Neural cell (in vitro differentiated cells): ENCODE data around the gene PCYT1A. TPM values are rescaled to one million over a fixed set of nuclear protein-coding genes. Genes with fewer than 3 reads are reported as not detected.

Experiments
- H2AFZ ChIP-seq: fragments of 200-600, 300-800 bp; sonication (generic), shearing (Covaris generic); 2 replicates; pipeline ENCODE4 v1.6.0; 2014; ENCODE audit warnings: low read depth, mild to moderate bottlenecking, antibody characterized with exemption, low read length, moderate library complexity
- H3F3A ChIP-seq: fragments of 200-600 bp; shearing (Covaris generic); 2 replicates; pipeline ENCODE4 v1.6.1; 2016; ENCODE audit warnings: mild to moderate bottlenecking, moderate library complexity, mixed read lengths, antibody characterized with exemption, low read length; ENCODE audit not compliant: insufficient read depth, poor library complexity, severe bottlenecking
- H3K27ac ChIP-seq: fragments of 200-600, 300-800 bp; sonication (generic), shearing (Covaris generic); 2 replicates; pipeline ENCODE4 v1.5.1; 2014; ENCODE audit warnings: mild to moderate bottlenecking, low read length, moderate library complexity
- H3K27me3 ChIP-seq: fragments of 300-800, 200-600 bp; sonication (generic), shearing (Covaris generic); 2 replicates; pipeline ENCODE4 v1.6.0; 2014; ENCODE audit warnings: mild to moderate bottlenecking, low read depth, low read length, moderate library complexity; ENCODE audit not compliant: insufficient read depth
- H3K36me3 ChIP-seq: fragments of 300-800, 200-600 bp; sonication (generic), shearing (Covaris generic); 2 replicates; pipeline ENCODE4 v1.5.1; 2014; ENCODE audit warnings: mild to moderate bottlenecking, antibody characterized with exemption, low read length, moderate library complexity; ENCODE audit not compliant: insufficient read depth
- H3K4me2 ChIP-seq: fragments of 300-800, 200-600 bp; sonication (generic), shearing (Covaris generic); 2 replicates; pipeline ENCODE4 v1.6.0; 2014; ENCODE audit warnings: mild to moderate bottlenecking, low read length
- H3K4me3 ChIP-seq: fragments of 300-800, 200-600 bp; sonication (generic), shearing (Covaris generic); 2 replicates; pipeline ENCODE4 v1.5.1; 2014; ENCODE audit warnings: mild to moderate bottlenecking, low read length, moderate library complexity
- H3K79me2 ChIP-seq: fragments of 200-600 bp; shearing (Covaris generic); replicated peaks from 2 replicates; pipeline ENCODE4 v1.6.0; 2014; ENCODE audit warnings: mild to moderate bottlenecking, low read length, moderate library complexity; ENCODE audit not compliant: insufficient read depth
- H3K9ac ChIP-seq: fragments of 300-800, 200-600 bp; sonication (generic), shearing (Covaris generic); 2 replicates; pipeline ENCODE4 v1.6.1; 2016; ENCODE audit warnings: mild to moderate bottlenecking, low read length, mixed read lengths
- H3K9me2 ChIP-seq: fragments of 200-600 bp; shearing (Covaris generic); 2 replicates; pipeline ENCODE4 v1.6.1; 2016; ENCODE audit warnings: mild to moderate bottlenecking, low read length, mixed read lengths; ENCODE audit not compliant: insufficient read depth
- H3K9me3 ChIP-seq: fragments of 200-600, 300-800 bp; sonication (generic), shearing (Covaris generic); 2 replicates; pipeline ENCODE4 v1.6.1; 2016; ENCODE audit warnings: mild to moderate bottlenecking, mixed run types, low read length, moderate library complexity, mixed read lengths
- H4K20me1 ChIP-seq: fragments of 200-600 bp; shearing (Covaris generic); 2 replicates; pipeline ENCODE4 v1.6.1; 2016; ENCODE audit warnings: mild to moderate bottlenecking, mixed run types; ENCODE audit not compliant: insufficient read depth
- EP300 ChIP-seq: fragments of 450-650 bp; conservative IDR thresholded peaks from 2 replicates; pipeline ENCODE4 v1.6.1; 2014; ENCODE audit warnings: antibody characterized with exemption, mild to moderate bottlenecking, moderate library complexity; ENCODE audit not compliant: poor library complexity, severe bottlenecking
- EZH2 ChIP-seq: fragments of 200-600, 300-800 bp; shearing (Covaris generic), sonication (generic); IDR thresholded peaks from 2 replicates; pipeline ENCODE4 v1.6.1; 2014; ENCODE audit warnings: antibody characterized with exemption, low read length, borderline replicate concordance, mild to moderate bottlenecking; ENCODE audit not compliant: insufficient read depth, poor library complexity, severe bottlenecking
- MXI1 ChIP-seq: fragments of 450-650 bp; conservative IDR thresholded peaks from 2 replicates; pipeline ENCODE4 v1.6.1; 2014; ENCODE audit warnings: antibody characterized with exemption, mild to moderate bottlenecking; ENCODE audit not compliant: poor library complexity, severe bottlenecking
- POLR2AphosphoS5 ChIP-seq: IDR thresholded peaks from 2 replicates; pipeline ENCODE4 v1.6.1; 2012
- RAD21 ChIP-seq: fragments of 450-650 bp; conservative IDR thresholded peaks from 2 replicates; pipeline ENCODE4 v1.6.1; 2014; ENCODE audit warnings: antibody characterized with exemption, mild to moderate bottlenecking, moderate library complexity
- SMC3 ChIP-seq: fragments of 450-650 bp; conservative IDR thresholded peaks from 2 replicates; pipeline ENCODE4 v1.6.1; 2014; ENCODE audit warnings: antibody characterized with exemption, mild to moderate bottlenecking, moderate library complexity; ENCODE audit not compliant: poor library complexity
- TAF1 ChIP-seq: IDR thresholded peaks from 2 replicates; pipeline ENCODE4 v1.6.1; 2012; ENCODE audit warnings: low read depth
- polyA plus RNA-seq: library from polyadenylated mRNA; depleted of rRNA; stranded (reverse); fragments of >200 nt; gene quantifications from 2 replicates; pipeline ENCODE4 v1.2.3, GENCODE V29; 2014
- TF ChIP-seq, protein P1 (sequence below): fragments of 450-650 bp; IDR thresholded peaks from 2 replicates; pipeline ENCODE4 v1.5.1; 2014; ENCODE audit warnings: antibody characterized with exemption, mild to moderate bottlenecking, moderate library complexity; ENCODE audit not compliant: poor library complexity, severe bottlenecking
- TF ChIP-seq, protein P2 (sequence below): IDR thresholded peaks from 2 replicates; pipeline ENCODE4 v1.6.1; 2012; ENCODE audit warnings: borderline replicate concordance

PCYT1A gene
- polyA plus RNA-seq, 1 donor from 2014 or later: 21.7 TPM

DNA sequence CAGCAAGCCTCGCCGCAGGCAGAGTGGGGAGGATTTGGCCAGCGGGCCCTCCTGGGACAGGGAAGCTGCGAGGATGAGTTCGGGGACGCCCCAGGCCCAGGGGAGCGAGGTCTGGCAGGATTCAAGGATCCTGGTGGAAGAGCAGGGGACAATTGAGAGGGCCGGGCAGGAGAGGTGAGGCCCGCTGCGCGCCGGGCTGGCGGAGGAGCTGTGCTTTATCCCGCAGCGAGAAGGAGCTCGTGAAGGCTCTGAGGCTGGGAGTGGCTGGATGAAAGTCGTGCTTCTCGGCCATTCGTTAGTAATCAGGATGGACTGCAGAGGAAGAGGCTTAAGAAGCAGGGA, 67.6 kb downstream of the PCYT1A start:
- H3K4me2 ChIP-seq: no peak overlapping the region
- no peaks in the 10 kb centered on the region for H3K9me2 ChIP-seq
- no peak overlapping the region for H2AFZ ChIP-seq

DNA sequence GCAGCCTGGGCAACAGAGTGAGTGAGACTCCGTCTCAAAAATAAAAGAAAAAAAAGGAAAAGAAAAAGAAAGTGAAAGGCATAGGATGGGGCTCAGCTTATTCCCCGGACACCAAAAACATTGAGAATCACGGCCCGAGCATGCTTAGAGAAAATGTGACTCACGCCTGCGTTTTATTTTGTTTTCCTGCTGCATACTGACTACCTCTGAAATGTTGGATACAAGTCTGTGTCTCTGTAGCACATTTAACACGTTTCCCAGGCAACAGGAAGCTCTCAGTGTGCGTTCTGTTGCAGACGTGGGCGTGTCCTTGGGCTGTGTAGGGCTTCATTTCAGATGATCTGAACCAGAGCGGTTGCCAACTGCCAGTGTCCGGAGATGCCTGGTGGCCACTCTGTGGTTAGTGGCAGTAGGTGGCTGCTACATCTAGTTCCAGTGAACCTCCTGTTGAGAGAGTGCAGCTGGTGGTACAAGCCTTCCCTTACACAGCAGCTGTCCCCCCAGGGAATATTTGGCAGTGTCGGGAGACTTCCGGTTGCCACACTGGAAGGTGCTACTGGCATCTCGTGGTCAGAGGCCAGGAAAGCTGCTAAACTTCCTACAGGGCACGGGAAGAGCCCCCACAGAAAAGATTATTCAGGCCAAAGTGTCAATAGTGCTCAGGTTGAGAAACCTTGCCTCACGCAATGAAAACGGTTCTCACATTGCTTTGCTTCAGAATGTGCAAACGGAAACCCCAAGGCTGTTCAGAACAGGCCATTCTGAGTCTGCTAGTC, 68.1 kb downstream of the PCYT1A start:
- Histone ChIP-seq H3K9ac (peak overlapping the region; percentile 5), H3K4me3 (no peak overlapping the region), H2AFZ (peak overlapping the region; percentile 11), H4K20me1 (no peaks in the 10 kb centered on the region), H3K4me2 (no peak overlapping the region), H3K36me3 (no peaks in the 10 kb centered on the region), H3K9me3 (no peaks in the 10 kb centered on the region), H3F3A (no peaks in the 10 kb centered on the region), H3K27ac (peak overlapping the region; percentile 34), H3K9me2 (no peaks in the 10 kb centered on the region), H3K27me3 (no peaks in the 10 kb centered on the region), H3K79me2 (no peaks in the 10 kb centered on the region)
- TF ChIP-seq POLR2AphosphoS5: no peak
- TF ChIP-seq, protein P1, sequence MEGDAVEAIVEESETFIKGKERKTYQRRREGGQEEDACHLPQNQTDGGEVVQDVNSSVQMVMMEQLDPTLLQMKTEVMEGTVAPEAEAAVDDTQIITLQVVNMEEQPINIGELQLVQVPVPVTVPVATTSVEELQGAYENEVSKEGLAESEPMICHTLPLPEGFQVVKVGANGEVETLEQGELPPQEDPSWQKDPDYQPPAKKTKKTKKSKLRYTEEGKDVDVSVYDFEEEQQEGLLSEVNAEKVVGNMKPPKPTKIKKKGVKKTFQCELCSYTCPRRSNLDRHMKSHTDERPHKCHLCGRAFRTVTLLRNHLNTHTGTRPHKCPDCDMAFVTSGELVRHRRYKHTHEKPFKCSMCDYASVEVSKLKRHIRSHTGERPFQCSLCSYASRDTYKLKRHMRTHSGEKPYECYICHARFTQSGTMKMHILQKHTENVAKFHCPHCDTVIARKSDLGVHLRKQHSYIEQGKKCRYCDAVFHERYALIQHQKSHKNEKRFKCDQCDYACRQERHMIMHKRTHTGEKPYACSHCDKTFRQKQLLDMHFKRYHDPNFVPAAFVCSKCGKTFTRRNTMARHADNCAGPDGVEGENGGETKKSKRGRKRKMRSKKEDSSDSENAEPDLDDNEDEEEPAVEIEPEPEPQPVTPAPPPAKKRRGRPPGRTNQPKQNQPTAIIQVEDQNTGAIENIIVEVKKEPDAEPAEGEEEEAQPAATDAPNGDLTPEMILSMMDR: no peak
- TF ChIP-seq SMC3: peak; percentile 40
- TF ChIP-seq, protein P2, sequence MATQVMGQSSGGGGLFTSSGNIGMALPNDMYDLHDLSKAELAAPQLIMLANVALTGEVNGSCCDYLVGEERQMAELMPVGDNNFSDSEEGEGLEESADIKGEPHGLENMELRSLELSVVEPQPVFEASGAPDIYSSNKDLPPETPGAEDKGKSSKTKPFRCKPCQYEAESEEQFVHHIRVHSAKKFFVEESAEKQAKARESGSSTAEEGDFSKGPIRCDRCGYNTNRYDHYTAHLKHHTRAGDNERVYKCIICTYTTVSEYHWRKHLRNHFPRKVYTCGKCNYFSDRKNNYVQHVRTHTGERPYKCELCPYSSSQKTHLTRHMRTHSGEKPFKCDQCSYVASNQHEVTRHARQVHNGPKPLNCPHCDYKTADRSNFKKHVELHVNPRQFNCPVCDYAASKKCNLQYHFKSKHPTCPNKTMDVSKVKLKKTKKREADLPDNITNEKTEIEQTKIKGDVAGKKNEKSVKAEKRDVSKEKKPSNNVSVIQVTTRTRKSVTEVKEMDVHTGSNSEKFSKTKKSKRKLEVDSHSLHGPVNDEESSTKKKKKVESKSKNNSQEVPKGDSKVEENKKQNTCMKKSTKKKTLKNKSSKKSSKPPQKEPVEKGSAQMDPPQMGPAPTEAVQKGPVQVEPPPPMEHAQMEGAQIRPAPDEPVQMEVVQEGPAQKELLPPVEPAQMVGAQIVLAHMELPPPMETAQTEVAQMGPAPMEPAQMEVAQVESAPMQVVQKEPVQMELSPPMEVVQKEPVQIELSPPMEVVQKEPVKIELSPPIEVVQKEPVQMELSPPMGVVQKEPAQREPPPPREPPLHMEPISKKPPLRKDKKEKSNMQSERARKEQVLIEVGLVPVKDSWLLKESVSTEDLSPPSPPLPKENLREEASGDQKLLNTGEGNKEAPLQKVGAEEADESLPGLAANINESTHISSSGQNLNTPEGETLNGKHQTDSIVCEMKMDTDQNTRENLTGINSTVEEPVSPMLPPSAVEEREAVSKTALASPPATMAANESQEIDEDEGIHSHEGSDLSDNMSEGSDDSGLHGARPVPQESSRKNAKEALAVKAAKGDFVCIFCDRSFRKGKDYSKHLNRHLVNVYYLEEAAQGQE: no peak
- no peak for TF ChIP-seq RAD21
- TF ChIP-seq EP300: no peak
- peak; percentile 46 for TF ChIP-seq MXI1

More for the DNA sequence above, 67.6 kb downstream of the PCYT1A start:
- H3F3A ChIP-seq: no peaks in the 10 kb centered on the region
- TF ChIP-seq MXI1 (no peak), POLR2AphosphoS5 (no peak), SMC3 (no peak), RAD21 (no peak), EP300 (no peak), TAF1 (no peak), EZH2 (no peak)
- TF ChIP-seq, protein P2: no peak
- TF ChIP-seq, protein P1: no peak
- H3K27ac ChIP-seq: peak overlapping the region; percentile 34
- H3K9me3 ChIP-seq: no peaks in the 10 kb centered on the region
- no peaks in the 10 kb centered on the region for H3K36me3 ChIP-seq
- no peak overlapping the region for H3K4me3 ChIP-seq
- no peaks in the 10 kb centered on the region for H4K20me1 ChIP-seq
- no peak overlapping the region for H3K9ac ChIP-seq
- no peaks in the 10 kb centered on the region for H3K27me3 ChIP-seq
- H3K79me2 ChIP-seq: no peaks in the 10 kb centered on the region
